Naive thymus-derived CD4-positive, alpha-beta T cell (primary cell): ENCODE results near the gene GRIN2D. TPM values are rescaled to one million over a fixed set of nuclear protein-coding genes. Genes with fewer than 3 reads are reported as not detected.

Experiments used
- ATAC-seq: fragments of 150-1000 bp; cut with Tn5 transposase; 2 replicates; pipeline ENCODE4 v1.10.0; 2021; ENCODE audit warnings: mild to moderate bottlenecking, moderate library complexity
- CTCF ChIA-PET: fragments of 350-600 bp; sonication (Branson Sonifier 250); formaldehyde crosslinking; loops from one replicate; lab custom pipeline; 2021; ENCODE audit warnings: antibody characterized with exemption; lab: Charles Lee
- POLR2A ChIA-PET: fragments of 350-600 bp; sonication (Branson Sonifier 250); formaldehyde crosslinking; loops from one replicate; lab custom pipeline; 2021; ENCODE audit warnings: antibody characterized with exemption, inconsistent platforms; lab: Charles Lee
- DNase-seq, 9 donors: peaks; one replicate each; pipeline versions ENCODE4 v3.0.0 to v3.0.0-alpha.2; 2020 to 2022; ENCODE audit warnings: mixed read lengths in 1 of 9
- H3K27ac ChIP-seq: one replicate; pipeline ENCODE4 v1.7.0; 2013; ENCODE audit warnings: mild to moderate bottlenecking, low read depth, low read length, moderate library complexity
- H3K27me3 ChIP-seq, 2 donors: one replicate each; pipeline ENCODE4 v1.7.0; 2013; ENCODE audit warnings: low read length in 2 of 2, mild to moderate bottlenecking in 2 of 2, moderate library complexity in 2 of 2; ENCODE audit not compliant: control insufficient read depth in 2 of 2, insufficient read depth in 2 of 2
- H3K36me3 ChIP-seq, 3 experiments: 1 replicate in 2 of 3; 2 replicates in 1 of 3; pipeline ENCODE4 v1.7.0; 2013; ENCODE audit warnings: low read length in 3 of 3, mild to moderate bottlenecking in 3 of 3, moderate library complexity in 1 of 3; ENCODE audit not compliant: insufficient read depth in 3 of 3, control insufficient read depth in 2 of 3
- H3K4me1 ChIP-seq, 2 donors: one replicate each; pipeline ENCODE4 v1.7.0; 2013; ENCODE audit warnings: low read length in 2 of 2, mild to moderate bottlenecking in 2 of 2, moderate library complexity in 1 of 2; ENCODE audit not compliant: control insufficient read depth in 2 of 2, insufficient read depth in 2 of 2
- H3K4me3 ChIP-seq: 2 replicates; pipeline ENCODE4 v1.7.0; 2013; ENCODE audit warnings: mild to moderate bottlenecking, low read length
- H3K9me3 ChIP-seq, 3 experiments: 1 replicate in 2 of 3; 2 replicates in 1 of 3; pipeline ENCODE4 v1.7.0; 2013; ENCODE audit warnings: low read length in 3 of 3; ENCODE audit not compliant: control insufficient read depth in 2 of 3
- H3K27ac Mint-ChIP-seq, 9 donors: one replicate each; pipeline ENCODE4 v1.8.0; 2020 to 2022; ENCODE audit warnings: mixed read lengths in 9 of 9, mild to moderate bottlenecking in 8 of 9, moderate library complexity in 5 of 9, inconsistent platforms in 2 of 9
- H3K27me3 Mint-ChIP-seq, 5 donors: one replicate each; pipeline ENCODE4 v1.8.0; 2021 to 2022; ENCODE audit warnings: mixed read lengths in 5 of 5, mild to moderate bottlenecking in 1 of 5
- H3K36me3 Mint-ChIP-seq, 5 donors: one replicate each; pipeline ENCODE4 v1.8.0; 2020 to 2022; ENCODE audit warnings: mixed read lengths in 5 of 5, mild to moderate bottlenecking in 3 of 5, inconsistent platforms in 1 of 5
- H3K4me1 Mint-ChIP-seq, 7 donors: one replicate each; pipeline ENCODE4 v1.8.0; 2020 to 2022; ENCODE audit warnings: mixed read lengths in 7 of 7, mild to moderate bottlenecking in 3 of 7, inconsistent platforms in 1 of 7
- H3K4me3 Mint-ChIP-seq, 10 donors: one replicate each; pipeline ENCODE4 v1.8.0; 2020 to 2022; ENCODE audit warnings: mild to moderate bottlenecking in 10 of 10, mixed read lengths in 10 of 10, moderate library complexity in 6 of 10, inconsistent platforms in 2 of 10
- H3K9me3 Mint-ChIP-seq, 11 donors: one replicate each; pipeline ENCODE4 v1.8.0; 2020 to 2022; ENCODE audit warnings: mixed read lengths in 11 of 11, mild to moderate bottlenecking in 4 of 11, inconsistent platforms in 1 of 11, moderate library complexity in 1 of 11
- intact Hi-C, 2 donors: fragments of 100-400 bp; cut with micrococcal nuclease; formaldehyde crosslinking; loops; one replicate each; pipeline ENCODE4 v1.15.1; 2023
- polyA plus RNA-seq, 2 donors: library from polyadenylated mRNA; unstranded; fragments of 300-500 nt; fragmentation: Illumina TruSeq; gene quantifications; one replicate each; pipeline ENCODE4 v1.2.3, GENCODE V29; 2021
- total RNA-seq, 6 experiments: library from RNA in 5 of 6; stranded (reverse) in 5 of 6; gene quantifications; 1 replicate in 5 of 6; 2 replicates in 1 of 6; pipeline ENCODE4 v1.2.3 and lab custom pipeline; 2021 to 2026

GRIN2D gene
- total and polyA plus RNA-seq, 7 experiments from 2014 or later = 0.08 to 0.39 (median 0.11) TPM; not detected in 2

GRCh38 chr19:48417421-48417820 lies 24.0 kb downstream of the GRIN2D start:
- no peak overlapping the region for H3K4me3 ChIP-seq
- no peaks in the 10 kb centered on the region for H3K9me3 ChIP-seq
- H3K4me1 ChIP-seq = peaks cover 0 to 7% of the 10 kb centered on the region in 2 donors
- Mint-ChIP-seq H3K36me3 (no peaks in the 10 kb centered on the region), H3K27ac (peak overlapping the region in 1 of 9 donors; percentile 76), H3K27me3 (peaks cover 0 to 33% (median 0%) of the 10 kb centered on the region in 5 donors), H3K4me1 (peaks cover 12 to 38% (median 29%) of the 10 kb centered on the region in 7 donors), H3K9me3 (no peaks in the 10 kb centered on the region), H3K4me3 (no peak overlapping the region)
- CTCF ChIA-PET = no interaction called here
- H3K27me3 ChIP-seq = no peaks in the 10 kb centered on the region
- POLR2A ChIA-PET = no interaction called here
- intact Hi-C loops = no loop called here
- no peak overlapping the region for H3K27ac ChIP-seq
- H3K36me3 ChIP-seq = no peaks in the 10 kb centered on the region
- DNase-seq (no peak), ATAC-seq (no peak)

GRCh38 chr19:48418317-48419064 lies 25.0 kb downstream of the GRIN2D start:
- Histone ChIP-seq H3K36me3 (no peaks in the 10 kb centered on the region), H3K9me3 (no peaks in the 10 kb centered on the region), H3K27me3 (no peaks in the 10 kb centered on the region), H3K4me3 (no peak overlapping the region), H3K4me1 (peaks cover 0 to 7% of the 10 kb centered on the region in 2 donors), H3K27ac (no peak overlapping the region)
- Mint-ChIP-seq H3K4me1 (peaks cover 12 to 38% (median 28%) of the 10 kb centered on the region in 7 donors), H3K4me3 (peak overlapping the region in 8 of 10 donors; percentile 70 to 90 (median 80)), H3K9me3 (no peaks in the 10 kb centered on the region), H3K27ac (peak overlapping the region in 5 of 9 donors; percentile 4 to 93 (median 38)), H3K27me3 (peaks cover 0 to 29% (median 5%) of the 10 kb centered on the region in 5 donors), H3K36me3 (no peaks in the 10 kb centered on the region)
- intact Hi-C loops = loop anchor here (1.0 to 2.0 kb wide), 2 partner anchors 26 to 27 kb away; partner anchors contain the start of gene GRWD1 (in 2 of the 2)
- CTCF ChIA-PET = no interaction called here
- no peak for DNase-seq
- no peak for ATAC-seq
- POLR2A ChIA-PET = no interaction called here

- intact Hi-C loops = loop anchor here (1.0 to 2.0 kb wide), 2 partner anchors 25 to 26 kb away; partner anchors contain the start of gene GRWD1 (in 2 of the 2)
- DNase-seq = peak; percentile 44 to 77 (median 64)
- Histone ChIP-seq H3K4me1 (peaks cover 0 to 5% of the 10 kb centered on the region in 2 donors), H3K36me3 (no peaks in the 10 kb centered on the region), H3K4me3 (peak overlapping the region; percentile 15), H3K9me3 (no peaks in the 10 kb centered on the region), H3K27me3 (no peaks in the 10 kb centered on the region), H3K27ac (no peak overlapping the region)
- Mint-ChIP-seq H3K36me3 (no peaks in the 10 kb centered on the region), H3K27ac (peak overlapping the region in 6 of 9 donors; percentile 6 to 93 (median 74)), H3K27me3 (peaks cover 0 to 22% (median 5%) of the 10 kb centered on the region in 5 donors), H3K9me3 (no peaks in the 10 kb centered on the region), H3K4me1 (peaks cover 12 to 30% (median 22%) of the 10 kb centered on the region in 7 donors), H3K4me3 (peak overlapping the region; percentile 60 to 90 (median 80))
- POLR2A ChIA-PET = no interaction called here
- ATAC-seq = peak; percentile 79
- CTCF ChIA-PET = no interaction called here
Measured at GRCh38 chr19:48419158-48419920, 25.9 kb downstream of the GRIN2D start.

GRCh38 chr19:48421548-48421947 lies 28.1 kb downstream of the GRIN2D start:
- no peak overlapping the region for H3K4me3 ChIP-seq
- peaks cover 9 to 19% (median 13%) of the 10 kb centered on the region in 7 donors for H3K4me1 Mint-ChIP-seq
- H3K27ac Mint-ChIP-seq = no peak overlapping the region
- peaks cover 0 to 6% (median 5%) of the 10 kb centered on the region in 5 donors for H3K27me3 Mint-ChIP-seq
- POLR2A ChIA-PET = no interaction called here
- CTCF ChIA-PET = no interaction called here
- H3K9me3 ChIP-seq = no peaks in the 10 kb centered on the region
- no peaks in the 10 kb centered on the region for H3K9me3 Mint-ChIP-seq
- H3K36me3 Mint-ChIP-seq = no peaks in the 10 kb centered on the region
- no peaks in the 10 kb centered on the region for H3K36me3 ChIP-seq
- DNase-seq = no peak
- H3K27ac ChIP-seq = no peak overlapping the region
- no peaks in the 10 kb centered on the region for H3K27me3 ChIP-seq
- intact Hi-C loops = no loop called here
- no peak overlapping the region for H3K4me3 Mint-ChIP-seq
- no peak for ATAC-seq
- H3K4me1 ChIP-seq = no peaks in the 10 kb centered on the region

- ATAC-seq = peak; percentile 27
Measured at GRCh38 chr19:48424694-48425219, 31.3 kb downstream of the GRIN2D start.

GRCh38 chr19:48428670-48429069 lies 35.2 kb downstream of the GRIN2D start:
- Mint-ChIP-seq H3K27ac (no peak overlapping the region), H3K36me3 (no peaks in the 10 kb centered on the region), H3K9me3 (no peaks in the 10 kb centered on the region), H3K27me3 (peaks cover 0 to 5% (median 0%) of the 10 kb centered on the region in 5 donors), H3K4me1 (peaks cover 0 to 8% (median 5%) of the 10 kb centered on the region in 7 donors), H3K4me3 (no peak overlapping the region)
- H3K4me1 ChIP-seq = no peaks in the 10 kb centered on the region
- DNase-seq (no peak), ATAC-seq (no peak)
- POLR2A ChIA-PET = no interaction called here
- H3K36me3 ChIP-seq = no peaks in the 10 kb centered on the region
- no peaks in the 10 kb centered on the region for H3K27me3 ChIP-seq
- CTCF ChIA-PET = interaction anchor here (0.7 kb wide), 1 partner anchor 218 kb away, joined by 3 read pairs; no protein-coding TSS in a partner anchor
- no peak overlapping the region for H3K27ac ChIP-seq
- intact Hi-C loops = no loop called here
- H3K4me3 ChIP-seq = no peak overlapping the region
- no peaks in the 10 kb centered on the region for H3K9me3 ChIP-seq

More at GRCh38 chr19:48424694-48425219, 31.3 kb downstream of the GRIN2D start:
- POLR2A ChIA-PET = no interaction called here
- no peak overlapping the region for H3K4me3 ChIP-seq
- no peak for DNase-seq
- H3K27ac Mint-ChIP-seq = no peak overlapping the region
- H3K27ac ChIP-seq = no peak overlapping the region
- H3K9me3 ChIP-seq = no peaks in the 10 kb centered on the region
- no peaks in the 10 kb centered on the region for H3K36me3 ChIP-seq
- no peak overlapping the region for H3K4me3 Mint-ChIP-seq
- no peaks in the 10 kb centered on the region for H3K27me3 ChIP-seq
- intact Hi-C loops = no loop called here
- no peaks in the 10 kb centered on the region for H3K4me1 ChIP-seq
- H3K4me1 Mint-ChIP-seq = peaks cover 0 to 6% (median 5%) of the 10 kb centered on the region in 7 donors
- H3K9me3 Mint-ChIP-seq = no peaks in the 10 kb centered on the region
- CTCF ChIA-PET = no interaction called here
- no peaks in the 10 kb centered on the region for H3K36me3 Mint-ChIP-seq
- H3K27me3 Mint-ChIP-seq = peaks cover 0 to 6% (median 5%) of the 10 kb centered on the region in 5 donors
